Heart left ventricle (tissue), 16 donors: Measurements from ENCODE around the gene SLC2A14. TPM values are rescaled to one million over a fixed set of nuclear protein-coding genes. Genes with fewer than 3 reads are reported as not detected.
"Not testable (repeated sequence)": the region's sequence is repeated elsewhere in the genome, so short reads cannot be mapped to it uniquely, and the experiment has no call there.

ENCODE experiments used
- ATAC-seq, 4 donors: fragments of 200-7000 bp; cut with Tn5 transposase; one replicate each; pipeline ENCODE4 v1.9.1; 2020 to 2022; ENCODE audit warnings: moderate library complexity in 4 of 4, mild to moderate bottlenecking in 3 of 4, moderate number of reproducible peaks in 1 of 4
- DNase-seq, 5 donors: peaks; one replicate each; pipeline ENCODE4 v3.0.0-alpha.2; 2020
- H3K27ac ChIP-seq, 12 donors: fragments of 200-600 bp; sonication (generic) in 4 of 12; one replicate each; pipeline versions ENCODE4 v1.5.0 to v1.8.0; 2016 to 2022; ENCODE audit warnings: mild to moderate bottlenecking in 2 of 12
- H3K27me3 ChIP-seq, 9 donors: fragments of 200-600 bp; sonication (generic) in 2 of 9; one replicate each; pipeline versions ENCODE4 v1.5.1 to v1.8.0; 2016 to 2022; ENCODE audit warnings: mild to moderate bottlenecking in 3 of 9
- H3K36me3 ChIP-seq, 9 donors: fragments of 200-600 bp; sonication (generic) in 2 of 9; one replicate each; pipeline versions ENCODE4 v1.5.0 to v1.8.0; 2018 to 2022; ENCODE audit warnings: mild to moderate bottlenecking in 2 of 9
- H3K4me1 ChIP-seq, 12 donors: fragments of 200-600 bp; sonication (generic) in 4 of 12; one replicate each; pipeline versions ENCODE4 v1.5.0 to v1.8.0; 2016 to 2022; ENCODE audit warnings: mild to moderate bottlenecking in 3 of 12
- H3K4me3 ChIP-seq, 12 donors: fragments of 200-600 bp; sonication (generic) in 4 of 12; one replicate each; pipeline versions ENCODE4 v1.5.0 to v1.8.0; 2017 to 2022; ENCODE audit warnings: mild to moderate bottlenecking in 9 of 12, moderate library complexity in 4 of 12
- H3K9me3 ChIP-seq, 12 donors: fragments of 200-600 bp; sonication (generic) in 4 of 12; one replicate each; pipeline versions ENCODE4 v1.5.0 to v1.8.0; 2016 to 2022; ENCODE audit warnings: mild to moderate bottlenecking in 1 of 12
- POLR2A ChIP-seq, 2 donors: fragments of 450-650 bp; IDR thresholded peaks; one replicate each; pipeline ENCODE4 v1.6.1; 2017; ENCODE audit warnings: antibody characterized with exemption in 2 of 2, mild to moderate bottlenecking in 2 of 2, moderate library complexity in 2 of 2
- WGBS, 4 donors: extraction: QIAGEN DNeasy Blood & Tissue Kit in 2 of 4; methylation state at CpG; one replicate each; pipeline versions ENCODE4 v1.1.5 to v1.1.7; 2013 to 2018; 5-methylcytosine and 5-hydroxymethylcytosine counted together
- intact Hi-C, 10 donors: fragments of 100-400 bp; cut with DNase I; formaldehyde crosslinking; loops; one replicate each; pipeline versions ENCODE4 v1.11.1 to v1.14.2; 2022
- polyA plus RNA-seq, 2 donors: library from polyadenylated mRNA; stranded (reverse); fragments of 200-250 nt; gene quantifications; one replicate each; pipeline ENCODE4 v1.2.3, GENCODE V29; 2013
- total RNA-seq, 9 donors: library from RNA; depleted of rRNA in 2 of 9; stranded (reverse); fragments of >200 nt in 2 of 9; fragmentation: NEBNext Ultra II Directional in 3 of 9; extraction: Animal tissue kit (Norgen Biotek cat#: 25700) in 3 of 9; gene quantifications; one replicate each; pipeline versions ENCODE4 v1.1.0 to v1.2.4, GENCODE V29; 2016 to 2023
- TF ChIP-seq, protein P1 (sequence below), 12 donors: fragments of 200-600 bp; sonication (generic) in 4 of 12; IDR thresholded peaks; one replicate each; pipeline versions ENCODE4 v1.5.0 to v1.8.0; 2018 to 2022; ENCODE audit warnings: antibody characterized with exemption in 12 of 12, mild to moderate bottlenecking in 5 of 12
- donor health status: ischemic (EF 13 %, LVEDD 7.1; RV severe dilation, severe dysfunction).
- donor health status: healthy with polysubstance abuse.
- donor health status: DM: no; HTN: yes; CAD: no.
- donor health status: DM: no; HTN: no; CAD: no.
- donor health status: ischemic (EF 25% LVEDD 6.9; RV normal size, moderate dysfunction).
- donor health status: ischemic (EF 25% LVEDD 5.7; RV mildly dilated, moderate dysfunction).
- donor health status: healthy.
- donor health status: DM: yes; HTN: yes; CAD: no.
- donor health status: ischemic (EF 35%, LVEDD 5.7; RV mildly dilated, moderate dysfunction).
- donor health status: nonischemic (EF 11% LVEDD 7.7; RV severe dilation, severe dysfunction).
- donor health status: DM: yes; HTN: yes; CAD: no.
- donor health status: PGD.
- donor health status: ischemic (EF 29% LVEDD 5.4; RV normal size, mild dysfunction).
- donor health status: nonischemic (EF 23%, LVEDD 6.1; RV moderate dilation, normal function).

SLC2A14 gene
- total and polyA plus RNA-seq, 11 donors: 0.35 to 1.0 (median 0.56) TPM; not detected in 8

GRCh38 chr12:7835766-7836165 is 36.9 kb downstream of the SLC2A14 start:
- Histone ChIP-seq H3K36me3 (no peaks in the 10 kb centered on the region), H3K4me1 (no peaks in the 10 kb centered on the region), H3K27ac (no peak overlapping the region), H3K9me3 (no peaks in the 10 kb centered on the region), H3K4me3 (no peak overlapping the region), H3K27me3 (peaks cover 0 to 6% (median 0%) of the 10 kb centered on the region in 9 donors)
- ATAC-seq (no peak), DNase-seq (no peak)
- 56 to 71% (median 65%) methylated on average over 5 of the region's 5 CpGs for WGBS, 4 donors
- intact Hi-C loops: no loop called here
- TF ChIP-seq, protein P1, sequence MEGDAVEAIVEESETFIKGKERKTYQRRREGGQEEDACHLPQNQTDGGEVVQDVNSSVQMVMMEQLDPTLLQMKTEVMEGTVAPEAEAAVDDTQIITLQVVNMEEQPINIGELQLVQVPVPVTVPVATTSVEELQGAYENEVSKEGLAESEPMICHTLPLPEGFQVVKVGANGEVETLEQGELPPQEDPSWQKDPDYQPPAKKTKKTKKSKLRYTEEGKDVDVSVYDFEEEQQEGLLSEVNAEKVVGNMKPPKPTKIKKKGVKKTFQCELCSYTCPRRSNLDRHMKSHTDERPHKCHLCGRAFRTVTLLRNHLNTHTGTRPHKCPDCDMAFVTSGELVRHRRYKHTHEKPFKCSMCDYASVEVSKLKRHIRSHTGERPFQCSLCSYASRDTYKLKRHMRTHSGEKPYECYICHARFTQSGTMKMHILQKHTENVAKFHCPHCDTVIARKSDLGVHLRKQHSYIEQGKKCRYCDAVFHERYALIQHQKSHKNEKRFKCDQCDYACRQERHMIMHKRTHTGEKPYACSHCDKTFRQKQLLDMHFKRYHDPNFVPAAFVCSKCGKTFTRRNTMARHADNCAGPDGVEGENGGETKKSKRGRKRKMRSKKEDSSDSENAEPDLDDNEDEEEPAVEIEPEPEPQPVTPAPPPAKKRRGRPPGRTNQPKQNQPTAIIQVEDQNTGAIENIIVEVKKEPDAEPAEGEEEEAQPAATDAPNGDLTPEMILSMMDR (IDR thresholded peaks at IDR 0.05): no peak
- no peak for TF ChIP-seq POLR2A (IDR thresholded peaks at IDR 0.05)

- intact Hi-C loops: no loop called here
- Histone ChIP-seq H3K4me1 (no peaks in the 10 kb centered on the region), H3K4me3 (no peak overlapping the region), H3K27ac (no peak overlapping the region), H3K27me3 (peaks cover 0 to under 1% (median 0%) of the 10 kb centered on the region in 9 donors), H3K9me3 (no peaks in the 10 kb centered on the region), H3K36me3 (no peaks in the 10 kb centered on the region)
- no peak for TF ChIP-seq POLR2A (IDR thresholded peaks at IDR 0.05)
- TF ChIP-seq, protein P1 (IDR thresholded peaks at IDR 0.05): no peak
- no peak for ATAC-seq
- 77 to 86% (median 79%) methylated on average over 9 of the region's 9 CpGs for WGBS, 4 donors
- DNase-seq: no peak
Observed at GRCh38 chr12:7835116-7835515, 37.6 kb downstream of the SLC2A14 start.

DNA sequence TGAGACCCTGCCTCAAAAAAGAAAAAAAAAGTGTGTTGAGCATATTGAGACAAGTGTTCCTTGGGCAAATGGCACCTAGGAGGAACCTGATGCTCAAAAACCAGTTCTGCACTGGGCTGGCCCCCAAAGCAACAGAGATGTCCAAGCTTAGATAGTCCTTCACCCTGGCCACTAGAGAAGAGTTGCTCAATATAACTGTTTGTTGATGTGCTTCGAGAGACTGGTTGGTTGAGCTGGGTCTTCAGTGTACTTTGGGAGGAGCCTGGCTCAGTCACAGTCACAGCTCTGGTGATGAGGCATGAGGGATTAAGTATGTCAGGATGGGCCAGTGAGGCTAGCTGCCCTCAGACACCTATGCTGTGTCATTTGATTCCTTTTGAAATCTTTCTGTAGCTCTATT is 38.0 kb downstream of the SLC2A14 start:
- 79 to 88% (median 83%) methylated on average over 1 of the region's 1 CpG for WGBS, 4 donors

DNA sequence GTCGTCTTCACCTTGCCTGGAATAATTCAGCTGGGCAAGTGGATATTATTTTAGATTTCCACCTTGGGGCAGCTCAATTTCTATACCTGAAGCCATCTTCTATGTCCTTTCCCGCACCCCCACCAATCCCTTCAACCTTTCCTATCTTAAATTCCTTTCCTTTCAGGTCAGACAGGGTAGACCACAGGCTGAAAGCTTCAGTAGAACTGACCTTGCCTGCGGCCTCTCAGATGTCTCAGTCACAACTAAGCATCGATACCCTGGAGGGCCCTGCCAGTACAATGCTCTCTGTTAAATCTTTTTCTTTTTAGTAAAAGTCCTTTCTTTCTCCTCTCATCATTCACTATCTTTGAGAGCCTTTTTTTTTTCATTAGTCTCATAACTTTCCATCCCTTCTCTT is 38.9 kb downstream of the SLC2A14 start:
- ATAC-seq: no peak

More for the DNA sequence above, 38.0 kb downstream of the SLC2A14 start:
- Histone ChIP-seq H3K27ac (no peak overlapping the region), H3K36me3 (no peaks in the 10 kb centered on the region), H3K4me3 (no peak overlapping the region), H3K27me3 (no peaks in the 10 kb centered on the region), H3K4me1 (no peaks in the 10 kb centered on the region), H3K9me3 (no peaks in the 10 kb centered on the region)
- DNase-seq (no peak), ATAC-seq (no peak)
- TF ChIP-seq, protein P1 (IDR thresholded peaks at IDR 0.05): no peak
- TF ChIP-seq POLR2A (IDR thresholded peaks at IDR 0.05): no peak
- intact Hi-C loops: no loop called here

DNA sequence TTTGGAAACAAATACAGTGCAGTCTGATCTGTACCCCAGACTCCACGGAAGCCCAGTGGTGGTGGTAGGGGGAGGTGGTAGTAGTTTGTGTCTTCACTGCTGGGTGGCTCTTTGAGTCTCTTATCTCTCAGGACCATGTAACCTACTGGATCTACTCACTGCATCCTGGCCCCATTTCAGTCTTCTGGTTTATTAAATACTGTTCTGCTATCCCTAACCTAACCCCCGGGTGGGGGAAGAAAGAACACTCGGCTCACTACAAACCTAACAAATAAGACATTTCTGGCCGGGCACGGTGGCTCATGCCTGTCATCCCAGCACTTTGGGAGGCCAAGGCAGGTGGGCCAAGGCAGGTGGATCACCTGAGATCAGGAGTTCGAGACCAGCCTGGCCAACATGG is 39.5 kb downstream of the SLC2A14 start:
- 73 to 82% (median 75%) methylated on average over 6 of the region's 6 CpGs for WGBS, 4 donors
- H3K27me3 ChIP-seq, H3K9me3 ChIP-seq, ATAC-seq, H3K4me1 ChIP-seq, H3K4me3 ChIP-seq, DNase-seq, H3K36me3 ChIP-seq, intact Hi-C loops, H3K27ac ChIP-seq: not testable (repeated sequence)

More for the DNA sequence above, 38.9 kb downstream of the SLC2A14 start:
- no peaks in the 10 kb centered on the region for H3K36me3 ChIP-seq
- no peaks in the 10 kb centered on the region for H3K9me3 ChIP-seq
- no peak for DNase-seq
- 80 to 89% (median 85%) methylated on average over 4 of the region's 4 CpGs for WGBS, 4 donors
- intact Hi-C loops: no loop called here
- no peaks in the 10 kb centered on the region for H3K4me1 ChIP-seq
- no peaks in the 10 kb centered on the region for H3K27me3 ChIP-seq
- TF ChIP-seq, protein P1 (IDR thresholded peaks at IDR 0.05): no peak
- TF ChIP-seq POLR2A (IDR thresholded peaks at IDR 0.05): no peak
- no peak overlapping the region for H3K27ac ChIP-seq
- H3K4me3 ChIP-seq: no peak overlapping the region
